ENCODE measurements around the gene TMEM59L.

DNA sequence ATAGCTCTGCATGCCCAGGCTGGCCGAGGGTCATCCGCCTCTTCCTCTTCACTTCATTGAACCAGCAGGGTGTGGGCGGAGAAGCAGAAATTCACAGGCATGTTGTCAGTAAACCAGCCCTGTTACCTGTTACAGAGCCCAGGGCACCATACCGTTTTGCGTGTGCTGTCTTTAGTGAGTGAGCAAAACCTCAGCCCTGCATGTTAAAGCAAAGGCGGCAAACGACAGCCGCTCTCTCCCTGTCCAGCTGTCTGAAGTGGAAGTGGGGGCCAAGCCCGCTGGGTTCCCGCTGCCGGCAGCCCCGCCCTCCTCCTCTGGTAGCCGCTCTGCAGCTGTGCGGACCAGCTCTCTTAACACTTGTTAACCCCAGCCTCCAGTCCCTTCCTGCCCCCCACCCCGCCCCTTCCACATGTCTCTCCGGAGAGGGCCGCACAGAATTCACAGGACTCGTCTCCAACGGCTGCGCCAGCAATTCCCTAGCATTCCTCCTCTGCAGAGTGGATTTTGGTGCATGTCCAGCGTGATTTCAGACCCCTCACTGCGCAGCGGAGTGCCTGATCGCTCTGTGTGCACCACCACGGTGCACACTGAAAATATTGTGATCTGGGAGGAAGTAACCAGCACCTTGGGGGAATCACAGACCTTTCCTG, 36.8 kb downstream of the TMEM59L start:
- TF ChIP-seq, protein P1, sequence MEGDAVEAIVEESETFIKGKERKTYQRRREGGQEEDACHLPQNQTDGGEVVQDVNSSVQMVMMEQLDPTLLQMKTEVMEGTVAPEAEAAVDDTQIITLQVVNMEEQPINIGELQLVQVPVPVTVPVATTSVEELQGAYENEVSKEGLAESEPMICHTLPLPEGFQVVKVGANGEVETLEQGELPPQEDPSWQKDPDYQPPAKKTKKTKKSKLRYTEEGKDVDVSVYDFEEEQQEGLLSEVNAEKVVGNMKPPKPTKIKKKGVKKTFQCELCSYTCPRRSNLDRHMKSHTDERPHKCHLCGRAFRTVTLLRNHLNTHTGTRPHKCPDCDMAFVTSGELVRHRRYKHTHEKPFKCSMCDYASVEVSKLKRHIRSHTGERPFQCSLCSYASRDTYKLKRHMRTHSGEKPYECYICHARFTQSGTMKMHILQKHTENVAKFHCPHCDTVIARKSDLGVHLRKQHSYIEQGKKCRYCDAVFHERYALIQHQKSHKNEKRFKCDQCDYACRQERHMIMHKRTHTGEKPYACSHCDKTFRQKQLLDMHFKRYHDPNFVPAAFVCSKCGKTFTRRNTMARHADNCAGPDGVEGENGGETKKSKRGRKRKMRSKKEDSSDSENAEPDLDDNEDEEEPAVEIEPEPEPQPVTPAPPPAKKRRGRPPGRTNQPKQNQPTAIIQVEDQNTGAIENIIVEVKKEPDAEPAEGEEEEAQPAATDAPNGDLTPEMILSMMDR (conservative IDR thresholded peaks at IDR 0.05 in 1 of 2, IDR thresholded peaks at IDR 0.05 in 1 of 2; ENCODE audit: low read depth in 1 of 2, low read length in 2 of 2), result no peak
- no peak for TF ChIP-seq EZH2 (IDR thresholded peaks at IDR 0.05; ENCODE audit: low read length, missing control alignments)

Data from fibroblast of lung (primary cell).